HG03378 (cell line): ENCODE results near the gene NMT2.
"Not testable (repeated sequence)": the region's sequence is repeated elsewhere in the genome, so short reads cannot be mapped to it uniquely, and the experiment has no call there.

Source experiments
- ATAC-seq: cut with Tn5 transposase; IDR thresholded peaks from one replicate; pipeline ENCODE4 v1.9.1; 2021; ENCODE audit warnings: mild to moderate bottlenecking, moderate library complexity; ENCODE audit not compliant: unreplicated experiment

The NMT2 gene

DNA sequence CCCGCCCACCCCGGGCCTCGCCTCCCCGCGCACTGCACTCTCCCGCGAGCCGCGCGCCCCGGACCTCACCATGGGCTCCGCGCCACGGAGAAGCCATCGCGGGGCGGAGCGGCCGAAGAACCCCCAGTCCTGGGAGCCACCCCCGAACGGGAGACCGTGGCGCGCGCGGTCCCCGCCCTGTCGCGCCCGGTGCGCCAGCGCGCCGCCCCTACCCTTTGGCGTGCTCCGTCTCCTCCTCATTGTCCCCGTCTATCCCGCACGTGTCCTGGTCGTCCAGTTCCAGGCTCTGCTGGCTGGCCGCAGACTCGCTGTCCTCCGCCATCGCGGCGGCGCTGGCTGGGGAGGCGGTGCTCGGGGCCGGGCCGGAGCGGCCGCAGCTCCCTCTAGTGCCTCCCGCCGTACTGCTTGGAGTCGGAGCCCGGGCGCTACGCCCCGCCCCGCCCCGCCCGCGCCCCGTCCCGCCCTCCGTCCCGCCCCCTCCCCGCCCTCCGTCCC is at the start of gene NMT2:
Gene NMT2 (minus strand): TSS at position 403 of the 495 bp plus-strand sequence. CDS start 81 bp downstream, at position 322.
- ATAC-seq, result peak; percentile 66

GRCh38 chr10:15216700-15217099 is 48.2 kb upstream of the NMT2 start:
- no peak for ATAC-seq

GRCh38 chr10:15214237-15214636 is 45.7 kb upstream of the NMT2 start:
- no peak for ATAC-seq

- ATAC-seq, result no peak
These were observed 45.0 kb upstream of the NMT2 start for GRCh38 chr10:15213461-15213861.

GRCh38 chr10:15211464-15211979 is 43.0 kb upstream of the NMT2 start:
- no peak for ATAC-seq

GRCh38 chr10:15210521-15210920 is 42.0 kb upstream of the NMT2 start:
- ATAC-seq, result no peak

DNA sequence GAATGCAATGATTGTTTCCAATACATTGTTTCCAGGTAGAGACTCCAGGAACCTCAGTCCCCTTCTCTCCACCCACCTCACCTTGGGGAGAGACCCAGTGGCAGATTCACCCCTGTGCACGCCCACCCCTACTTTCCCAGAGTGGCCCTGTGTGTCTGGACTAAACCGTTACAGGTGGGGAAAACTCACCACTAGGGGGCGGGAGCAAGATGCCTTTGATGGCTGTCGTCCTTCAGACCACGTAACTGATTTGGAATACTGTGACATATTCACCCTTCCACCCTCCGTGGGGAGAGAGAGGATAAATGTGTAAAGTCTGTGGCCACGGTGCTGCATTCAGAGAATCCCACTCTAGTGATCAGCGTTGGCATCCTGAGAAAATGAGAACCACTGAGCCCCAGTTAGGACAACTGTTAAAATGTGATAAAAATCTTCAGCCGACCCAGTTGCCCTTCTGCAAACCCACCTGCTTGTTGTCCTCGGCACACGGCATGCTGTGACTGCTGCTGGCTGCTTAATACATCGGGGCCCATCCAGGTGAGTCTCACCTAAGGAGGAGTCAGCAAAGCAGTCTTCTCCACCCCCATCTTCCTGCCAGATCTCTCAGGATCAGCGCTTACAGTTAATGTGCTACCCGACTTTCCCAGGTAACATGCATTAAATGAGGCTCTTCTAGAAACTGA is 41.5 kb upstream of the NMT2 start:
- peak; percentile 57 for ATAC-seq

- ATAC-seq, result no peak
These were observed 39.7 kb upstream of the NMT2 start for GRCh38 chr10:15208221-15208620.

- not testable (repeated sequence) for ATAC-seq
These were observed 38.9 kb upstream of the NMT2 start for GRCh38 chr10:15207410-15207809.

- no peak for ATAC-seq
These were observed 34.1 kb upstream of the NMT2 start for GRCh38 chr10:15202639-15203038.

DNA sequence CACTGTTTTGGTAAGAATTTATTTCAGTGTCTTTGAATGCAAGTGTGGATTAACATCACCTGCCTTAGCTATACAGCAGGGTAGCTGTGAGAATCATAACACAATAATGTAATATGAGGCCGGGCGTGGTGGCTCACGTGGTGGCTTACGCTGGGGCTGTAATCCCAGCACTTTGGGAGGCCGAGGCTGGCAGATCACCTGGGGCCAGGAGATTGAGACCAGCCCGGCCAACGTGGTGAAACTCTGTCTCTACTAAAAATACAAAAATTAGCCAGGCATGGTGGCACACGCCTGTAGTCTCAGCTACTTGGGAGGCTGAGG is 33.8 kb upstream of the NMT2 start:
- ATAC-seq, result not testable (repeated sequence)

GRCh38 chr10:15201589-15202300 is 33.3 kb upstream of the NMT2 start:
- ATAC-seq, result no peak

DNA sequence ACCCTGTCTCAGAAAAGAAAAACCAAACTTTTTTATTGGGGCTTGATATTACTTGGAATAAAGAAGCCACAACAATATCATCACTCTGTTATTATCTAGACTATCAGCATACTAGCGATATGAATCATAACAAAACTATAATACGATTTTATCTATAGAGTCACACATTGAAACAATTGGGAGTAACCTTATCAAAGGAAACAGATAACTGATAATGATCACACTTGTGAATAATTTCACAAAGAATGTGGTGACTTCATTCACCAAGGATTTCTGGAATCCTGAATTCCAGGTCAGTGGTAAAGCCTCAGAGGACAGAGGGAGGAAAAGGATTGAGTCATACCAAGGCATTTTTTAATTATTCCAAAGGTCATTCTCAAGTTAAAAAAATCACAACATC is 32.1 kb upstream of the NMT2 start:
- no peak for ATAC-seq

GRCh38 chr10:15197911-15198310 is 29.4 kb upstream of the NMT2 start:
- no peak for ATAC-seq

- ATAC-seq, result no peak
These were observed 28.8 kb upstream of the NMT2 start for GRCh38 chr10:15197276-15197675.

DNA sequence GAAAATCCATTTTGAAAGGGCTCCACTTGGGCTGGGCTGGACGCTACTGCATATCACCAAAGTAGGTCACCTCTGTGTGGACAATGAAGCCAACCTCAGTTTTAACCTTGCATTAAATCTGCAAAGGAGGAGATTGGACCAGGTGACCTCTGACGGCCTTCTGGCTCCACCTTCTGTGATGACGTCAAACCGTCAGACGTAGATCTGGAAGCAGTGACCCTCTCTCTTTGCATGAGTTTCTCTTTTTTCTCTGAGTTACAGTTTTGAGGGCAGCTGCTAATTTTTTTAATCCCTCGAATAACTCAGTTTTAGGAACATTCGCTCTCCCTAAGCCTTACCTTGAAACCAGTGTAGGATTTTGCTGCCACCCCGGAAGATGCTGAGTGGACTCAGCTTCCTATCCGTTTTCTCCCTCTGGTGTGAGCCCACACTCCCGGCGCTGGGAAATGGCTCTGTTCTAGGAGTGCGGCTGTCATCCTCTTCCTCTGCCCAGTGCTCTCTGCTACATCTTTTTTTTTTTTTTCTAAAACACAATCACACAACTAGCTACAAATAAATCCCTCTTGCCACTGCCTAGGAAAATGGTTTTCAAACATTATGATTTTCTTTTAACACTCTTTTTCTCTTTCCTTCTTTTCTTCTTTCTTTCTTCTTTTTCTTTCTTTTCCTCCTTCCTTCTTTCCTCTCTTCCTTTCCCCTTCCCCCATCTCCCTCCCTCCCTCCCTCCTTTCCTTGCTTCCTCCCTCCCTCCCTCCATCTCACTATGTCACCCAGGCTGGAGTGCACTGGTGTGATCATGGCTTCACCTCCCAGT is 27.7 kb upstream of the NMT2 start:
- ATAC-seq, result no peak

DNA sequence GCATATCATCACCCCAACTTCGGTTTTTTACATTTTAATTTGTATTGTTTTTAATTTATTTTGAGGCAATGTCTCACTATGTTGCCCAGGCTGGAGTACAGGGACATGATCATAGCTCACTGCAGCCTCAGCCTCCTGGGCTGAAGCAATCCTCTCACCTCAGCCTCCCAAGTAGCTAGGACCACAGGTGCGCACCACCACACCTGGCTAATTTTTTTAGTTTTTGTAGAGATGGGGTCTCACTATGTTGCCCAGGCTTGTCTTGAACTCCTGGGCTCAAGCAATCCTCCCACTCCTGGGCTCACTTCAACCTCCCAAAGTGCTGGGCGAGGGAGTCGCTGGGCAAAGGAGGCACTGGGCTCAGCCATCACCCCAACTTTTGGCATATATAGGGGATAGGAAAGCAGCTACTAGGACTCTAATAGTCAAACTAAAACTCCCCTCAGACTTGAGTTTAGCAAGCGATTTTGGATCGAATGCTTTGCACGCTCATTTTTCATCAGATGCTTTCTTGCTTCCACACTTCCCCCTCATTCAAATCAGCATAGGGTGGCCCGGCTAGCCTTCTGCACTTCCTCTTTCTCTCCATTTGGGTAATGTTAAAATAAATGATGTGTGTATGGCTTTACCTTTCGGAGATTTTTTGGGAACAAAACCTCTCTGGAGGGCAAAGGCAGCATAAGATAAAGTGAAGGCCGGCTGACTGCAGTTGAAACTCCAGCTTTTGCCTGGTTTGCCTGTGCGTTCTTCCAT is 20.8 kb upstream of the NMT2 start:
- no peak for ATAC-seq

DNA sequence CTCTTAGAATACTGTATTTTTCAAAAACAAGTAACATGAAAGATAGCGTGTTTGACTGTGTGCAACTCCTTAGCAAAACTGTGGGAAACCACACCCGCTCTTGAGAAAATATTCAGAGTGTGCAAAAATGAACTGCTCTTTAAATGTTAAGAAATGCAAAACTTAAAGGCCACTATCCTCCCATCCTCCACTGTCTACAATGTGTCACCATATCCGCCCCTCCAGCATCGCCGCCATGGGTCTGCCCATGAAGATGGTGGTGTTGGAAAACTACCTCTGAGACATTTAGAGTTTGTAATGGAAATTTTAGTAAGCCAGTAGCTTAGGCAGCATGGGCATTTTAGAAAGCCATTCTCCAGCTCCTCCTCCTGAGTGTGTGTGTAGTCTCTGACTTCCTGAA is 20.1 kb upstream of the NMT2 start:
- no peak for ATAC-seq

DNA sequence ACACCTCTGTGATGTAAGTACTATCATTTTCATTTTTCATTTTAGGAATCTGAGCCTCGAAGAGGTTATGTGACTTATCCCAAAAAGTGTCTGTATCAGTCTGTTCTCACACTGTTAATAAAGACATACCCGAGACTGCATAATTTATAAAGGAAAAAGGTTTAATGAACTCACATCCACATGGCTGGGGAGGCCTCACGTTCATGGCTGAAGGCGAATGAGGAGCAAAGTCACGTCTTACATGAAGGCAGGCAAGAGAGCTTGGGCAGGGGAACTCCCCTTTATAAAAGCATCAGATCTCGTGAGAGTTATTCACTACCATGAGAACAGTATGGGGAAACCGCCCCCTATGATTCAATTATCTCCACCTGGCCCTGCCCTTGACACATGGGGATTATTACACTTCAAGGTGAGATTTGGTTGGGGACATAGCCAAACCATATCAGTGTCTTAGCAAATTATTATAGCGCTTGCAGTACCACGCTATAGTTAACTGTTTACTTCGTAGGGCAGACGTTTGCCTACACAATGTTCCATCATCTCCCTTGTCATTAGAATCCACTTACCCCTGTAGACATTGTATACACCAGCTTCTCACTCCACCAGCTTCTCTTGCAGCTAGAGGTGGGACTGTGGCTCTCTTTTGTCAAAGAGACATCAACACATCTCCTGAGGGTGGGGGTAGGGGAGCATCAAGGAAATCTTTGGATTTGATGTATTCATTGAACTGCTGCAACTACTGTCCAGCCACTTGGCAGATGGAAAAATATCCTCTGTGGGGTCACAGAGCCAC is 15.4 kb upstream of the NMT2 start:
- no peak for ATAC-seq
